ENCODE measurements around the gene RTN1. TPM values are rescaled to one million over a fixed set of nuclear protein-coding genes. Genes with fewer than 3 reads are reported as not detected.

RTN1 gene
- total RNA-seq, 1 experiment from 2014 or later = 0.05 TPM

DNA sequence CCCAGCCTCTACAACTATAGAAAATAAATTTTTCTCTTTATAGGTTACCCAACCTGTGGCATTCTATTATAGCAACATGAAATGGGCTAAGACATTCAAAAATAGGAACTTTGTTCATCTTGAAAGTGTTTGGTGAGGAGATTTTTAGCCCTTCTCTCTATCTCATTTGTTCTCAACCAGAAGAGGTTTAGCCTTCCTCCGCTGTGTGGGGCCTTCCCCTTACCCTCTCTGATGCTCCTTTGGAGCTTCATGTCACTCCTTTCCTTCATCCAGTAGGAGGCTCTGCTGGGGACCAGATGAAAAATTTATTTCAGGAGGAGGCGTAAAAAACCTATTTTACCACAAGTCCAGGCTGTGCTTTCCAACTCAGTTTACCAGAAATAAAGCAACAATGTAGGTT is 94.1 kb downstream of the RTN1 start:
- H3K36me3 ChIP-seq (ENCODE audit: control insufficient read depth, insufficient read depth, low read length) = no peaks in the 10 kb centered on the region
- TF ChIP-seq POLR2AphosphoS5 (IDR thresholded peaks at IDR 0.05; ENCODE audit: low read depth, low read length) = no peak
- TF ChIP-seq, protein P1, sequence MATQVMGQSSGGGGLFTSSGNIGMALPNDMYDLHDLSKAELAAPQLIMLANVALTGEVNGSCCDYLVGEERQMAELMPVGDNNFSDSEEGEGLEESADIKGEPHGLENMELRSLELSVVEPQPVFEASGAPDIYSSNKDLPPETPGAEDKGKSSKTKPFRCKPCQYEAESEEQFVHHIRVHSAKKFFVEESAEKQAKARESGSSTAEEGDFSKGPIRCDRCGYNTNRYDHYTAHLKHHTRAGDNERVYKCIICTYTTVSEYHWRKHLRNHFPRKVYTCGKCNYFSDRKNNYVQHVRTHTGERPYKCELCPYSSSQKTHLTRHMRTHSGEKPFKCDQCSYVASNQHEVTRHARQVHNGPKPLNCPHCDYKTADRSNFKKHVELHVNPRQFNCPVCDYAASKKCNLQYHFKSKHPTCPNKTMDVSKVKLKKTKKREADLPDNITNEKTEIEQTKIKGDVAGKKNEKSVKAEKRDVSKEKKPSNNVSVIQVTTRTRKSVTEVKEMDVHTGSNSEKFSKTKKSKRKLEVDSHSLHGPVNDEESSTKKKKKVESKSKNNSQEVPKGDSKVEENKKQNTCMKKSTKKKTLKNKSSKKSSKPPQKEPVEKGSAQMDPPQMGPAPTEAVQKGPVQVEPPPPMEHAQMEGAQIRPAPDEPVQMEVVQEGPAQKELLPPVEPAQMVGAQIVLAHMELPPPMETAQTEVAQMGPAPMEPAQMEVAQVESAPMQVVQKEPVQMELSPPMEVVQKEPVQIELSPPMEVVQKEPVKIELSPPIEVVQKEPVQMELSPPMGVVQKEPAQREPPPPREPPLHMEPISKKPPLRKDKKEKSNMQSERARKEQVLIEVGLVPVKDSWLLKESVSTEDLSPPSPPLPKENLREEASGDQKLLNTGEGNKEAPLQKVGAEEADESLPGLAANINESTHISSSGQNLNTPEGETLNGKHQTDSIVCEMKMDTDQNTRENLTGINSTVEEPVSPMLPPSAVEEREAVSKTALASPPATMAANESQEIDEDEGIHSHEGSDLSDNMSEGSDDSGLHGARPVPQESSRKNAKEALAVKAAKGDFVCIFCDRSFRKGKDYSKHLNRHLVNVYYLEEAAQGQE (IDR thresholded peaks at IDR 0.05; ENCODE audit: insufficient read depth in 1 of 2, low read depth in 2 of 2, low read length in 1 of 2) = no peak
- TF ChIP-seq, protein P2, sequence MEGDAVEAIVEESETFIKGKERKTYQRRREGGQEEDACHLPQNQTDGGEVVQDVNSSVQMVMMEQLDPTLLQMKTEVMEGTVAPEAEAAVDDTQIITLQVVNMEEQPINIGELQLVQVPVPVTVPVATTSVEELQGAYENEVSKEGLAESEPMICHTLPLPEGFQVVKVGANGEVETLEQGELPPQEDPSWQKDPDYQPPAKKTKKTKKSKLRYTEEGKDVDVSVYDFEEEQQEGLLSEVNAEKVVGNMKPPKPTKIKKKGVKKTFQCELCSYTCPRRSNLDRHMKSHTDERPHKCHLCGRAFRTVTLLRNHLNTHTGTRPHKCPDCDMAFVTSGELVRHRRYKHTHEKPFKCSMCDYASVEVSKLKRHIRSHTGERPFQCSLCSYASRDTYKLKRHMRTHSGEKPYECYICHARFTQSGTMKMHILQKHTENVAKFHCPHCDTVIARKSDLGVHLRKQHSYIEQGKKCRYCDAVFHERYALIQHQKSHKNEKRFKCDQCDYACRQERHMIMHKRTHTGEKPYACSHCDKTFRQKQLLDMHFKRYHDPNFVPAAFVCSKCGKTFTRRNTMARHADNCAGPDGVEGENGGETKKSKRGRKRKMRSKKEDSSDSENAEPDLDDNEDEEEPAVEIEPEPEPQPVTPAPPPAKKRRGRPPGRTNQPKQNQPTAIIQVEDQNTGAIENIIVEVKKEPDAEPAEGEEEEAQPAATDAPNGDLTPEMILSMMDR (IDR thresholded peaks at IDR 0.05) = no peak
- no peak for TF ChIP-seq TCF7L2 (IDR thresholded peaks at IDR 0.05; ENCODE audit: low read depth, low read length)
- TF ChIP-seq SIN3A (IDR thresholded peaks at IDR 0.05; ENCODE audit: borderline replicate concordance, insufficient read depth, low read depth, low read length) = no peak
- ChIA-PET POLR2A (no interaction called here), CTCF (no interaction called here)
- H3K27me3 ChIP-seq (ENCODE audit: control insufficient read depth, insufficient read depth, low read length) = no peaks in the 10 kb centered on the region
- in situ Hi-C loops (cut with HindIII; ENCODE audit: low pct_unique_long_range_greater_than_20kb, low sequenced_read_pairs) (no loop called here), intact Hi-C loops (cut with micrococcal nuclease; ENCODE audit: unreplicated experiment) (no loop called here)
- DNase-seq (ENCODE audit: low read depth, low spot score) (no peak), ATAC-seq (no peak)
- BruUV-seq (replicated peaks) = no TSS peak
- no peaks in the 10 kb centered on the region for H3K9me3 ChIP-seq (ENCODE audit: control insufficient read depth, insufficient read depth, low read depth, low read length)
- no peak overlapping the region for H3K27ac ChIP-seq (ENCODE audit: low read length)
- no peak overlapping the region for H3K4me3 ChIP-seq (ENCODE audit: low read depth in 2 of 2, low read length in 2 of 2)
- no peaks in the 10 kb centered on the region for H3K4me1 ChIP-seq (ENCODE audit: control insufficient read depth, insufficient read depth, low read length)

DNA sequence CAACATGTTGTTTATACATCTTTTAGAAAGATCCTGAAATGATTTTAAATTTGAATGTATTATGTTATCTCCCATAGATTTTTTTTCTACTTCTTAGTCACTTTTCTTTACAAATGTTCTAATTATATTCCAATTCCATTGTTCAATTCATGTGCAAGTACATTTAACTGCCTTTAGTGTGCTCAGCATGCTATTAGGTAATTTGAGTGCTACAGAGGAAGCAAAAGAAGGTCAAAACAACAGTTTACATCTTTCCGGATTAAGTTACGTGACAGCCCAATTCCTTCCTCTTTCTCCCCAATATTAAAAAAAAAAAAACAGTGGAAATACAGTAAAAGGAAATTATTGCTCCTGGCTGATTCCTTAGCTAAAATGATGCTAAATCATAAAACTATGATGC is 98.3 kb downstream of the RTN1 start:
- H3K27ac ChIP-seq (ENCODE audit: low read length) = no peak overlapping the region
- ATAC-seq = no peak
- intact Hi-C loops (cut with micrococcal nuclease; ENCODE audit: unreplicated experiment) (no loop called here), in situ Hi-C loops (cut with HindIII; ENCODE audit: low pct_unique_long_range_greater_than_20kb, low sequenced_read_pairs) (no loop called here)
- POLR2A ChIA-PET = interaction anchor here (0.6 kb wide), 1 partner anchor 417 kb away, joined by 3 read pairs; no protein-coding TSS in a partner anchor
- H3K4me1 ChIP-seq (ENCODE audit: control insufficient read depth, insufficient read depth, low read length) = no peaks in the 10 kb centered on the region
- no peaks in the 10 kb centered on the region for H3K27me3 ChIP-seq (ENCODE audit: control insufficient read depth, insufficient read depth, low read length)
- CTCF ChIA-PET = no interaction called here
- H3K36me3 ChIP-seq (ENCODE audit: control insufficient read depth, insufficient read depth, low read length) = no peaks in the 10 kb centered on the region
- no peak overlapping the region for H3K4me3 ChIP-seq (ENCODE audit: low read depth in 2 of 2, low read length in 2 of 2)
- H3K9me3 ChIP-seq (ENCODE audit: control insufficient read depth, insufficient read depth, low read depth, low read length) = no peaks in the 10 kb centered on the region
- TF ChIP-seq, protein P1 (IDR thresholded peaks at IDR 0.05; ENCODE audit: insufficient read depth in 1 of 2, low read depth in 2 of 2, low read length in 1 of 2) = no peak
- no peak for TF ChIP-seq SIN3A (IDR thresholded peaks at IDR 0.05; ENCODE audit: borderline replicate concordance, insufficient read depth, low read depth, low read length)
- TF ChIP-seq POLR2AphosphoS5 (IDR thresholded peaks at IDR 0.05; ENCODE audit: low read depth, low read length) = no peak
- no peak for TF ChIP-seq TCF7L2 (IDR thresholded peaks at IDR 0.05; ENCODE audit: low read depth, low read length)
- TF ChIP-seq, protein P2 (IDR thresholded peaks at IDR 0.05) = no peak
- no peak for DNase-seq (ENCODE audit: low read depth, low spot score)
- BruUV-seq (replicated peaks) = no TSS peak

Measured in Panc1 (cell line).